Tibial nerve (tissue), 4 donors: ENCODE measurements around the gene SNPH.

ENCODE experiments used
- CTCF ChIP-seq, 5 experiments: fragments of 200-600 bp in 3 of 5; fragments of 450-650 bp in 2 of 5; sonication (generic) in 3 of 5; IDR thresholded peaks; one replicate each; pipeline ENCODE4 v1.5.1; 2016 to 2019; ENCODE audit warnings: antibody characterized with exemption in 5 of 5, mild to moderate bottlenecking in 3 of 5, moderate library complexity in 2 of 5
- EP300 ChIP-seq, 2 donors: sonication (generic); formaldehyde crosslinking; IDR thresholded peaks; one replicate each; pipeline ENCODE4 v1.6.1; 2017; ENCODE audit warnings: antibody characterized with exemption in 2 of 2, mild to moderate bottlenecking in 1 of 2
- POLR2A ChIP-seq, 2 donors: fragments of 450-650 bp; IDR thresholded peaks; one replicate each; pipeline ENCODE4 v1.6.1; 2017; ENCODE audit warnings: antibody characterized with exemption in 2 of 2, mild to moderate bottlenecking in 2 of 2, moderate library complexity in 2 of 2

DNA sequence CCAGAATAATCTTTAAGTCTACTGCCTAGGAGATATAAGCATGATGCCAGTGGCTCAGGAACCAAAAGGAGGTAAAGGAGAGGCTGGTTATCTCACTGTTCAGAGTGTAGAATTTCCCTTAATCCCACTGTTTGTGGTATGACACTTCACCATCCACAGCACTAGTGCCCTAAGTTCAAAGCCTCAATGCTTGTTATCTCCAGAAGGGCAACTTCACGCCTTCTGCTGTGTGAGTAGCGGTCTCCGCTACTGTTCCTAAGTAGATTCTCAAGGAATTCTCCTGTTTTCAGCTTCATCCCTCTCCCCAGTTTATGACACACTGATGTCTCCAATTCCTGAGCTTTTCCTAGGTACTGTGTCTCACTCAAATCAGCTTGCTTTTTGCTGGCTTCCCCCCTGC, 13.7 kb upstream of the SNPH start:
- no peak for TF ChIP-seq CTCF (IDR thresholded peaks at IDR 0.05)
- no peak for TF ChIP-seq POLR2A (IDR thresholded peaks at IDR 0.05)
- no peak for TF ChIP-seq EP300 (IDR thresholded peaks at IDR 0.05)
